ENCODE measurements around the gene ERAL1.

Gene ERAL1

DNA sequence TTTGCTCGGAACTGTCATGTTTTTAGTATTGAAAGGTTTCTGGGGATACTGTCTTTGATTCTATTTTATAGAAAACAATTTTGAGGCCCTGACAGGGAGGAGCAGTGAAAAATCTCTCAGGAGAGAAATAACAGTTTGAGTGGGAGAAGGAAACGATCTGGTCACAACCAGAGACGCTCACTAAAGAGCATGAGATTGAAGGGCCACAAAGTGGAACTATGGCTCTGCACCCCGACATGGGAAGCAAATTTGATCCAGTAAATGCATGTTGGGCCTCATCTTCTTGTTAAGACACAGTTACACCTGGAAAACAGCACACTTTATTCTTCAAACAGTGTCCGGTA lies 492 bp downstream of the ERAL1 start:
- peak overlapping the region; percentile 87 for H3K4me3 ChIP-seq (ENCODE audit: low read depth, low read length)
- TF ChIP-seq POLR2A (IDR thresholded peaks at IDR 0.05; ENCODE audit: extremely low read depth, insufficient read length) = no peak
- TF ChIP-seq, protein P1, sequence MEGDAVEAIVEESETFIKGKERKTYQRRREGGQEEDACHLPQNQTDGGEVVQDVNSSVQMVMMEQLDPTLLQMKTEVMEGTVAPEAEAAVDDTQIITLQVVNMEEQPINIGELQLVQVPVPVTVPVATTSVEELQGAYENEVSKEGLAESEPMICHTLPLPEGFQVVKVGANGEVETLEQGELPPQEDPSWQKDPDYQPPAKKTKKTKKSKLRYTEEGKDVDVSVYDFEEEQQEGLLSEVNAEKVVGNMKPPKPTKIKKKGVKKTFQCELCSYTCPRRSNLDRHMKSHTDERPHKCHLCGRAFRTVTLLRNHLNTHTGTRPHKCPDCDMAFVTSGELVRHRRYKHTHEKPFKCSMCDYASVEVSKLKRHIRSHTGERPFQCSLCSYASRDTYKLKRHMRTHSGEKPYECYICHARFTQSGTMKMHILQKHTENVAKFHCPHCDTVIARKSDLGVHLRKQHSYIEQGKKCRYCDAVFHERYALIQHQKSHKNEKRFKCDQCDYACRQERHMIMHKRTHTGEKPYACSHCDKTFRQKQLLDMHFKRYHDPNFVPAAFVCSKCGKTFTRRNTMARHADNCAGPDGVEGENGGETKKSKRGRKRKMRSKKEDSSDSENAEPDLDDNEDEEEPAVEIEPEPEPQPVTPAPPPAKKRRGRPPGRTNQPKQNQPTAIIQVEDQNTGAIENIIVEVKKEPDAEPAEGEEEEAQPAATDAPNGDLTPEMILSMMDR (IDR thresholded peaks at IDR 0.05; ENCODE audit: low read depth, low read length) = no peak
- TF ChIP-seq, protein P2, sequence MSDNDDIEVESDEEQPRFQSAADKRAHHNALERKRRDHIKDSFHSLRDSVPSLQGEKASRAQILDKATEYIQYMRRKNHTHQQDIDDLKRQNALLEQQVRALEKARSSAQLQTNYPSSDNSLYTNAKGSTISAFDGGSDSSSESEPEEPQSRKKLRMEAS (IDR thresholded peaks at IDR 0.05; ENCODE audit: low read depth, low read length) = no peak
- TF ChIP-seq MYC (IDR thresholded peaks at IDR 0.05; ENCODE audit: low read depth, low read length) = no peak
- DNase-seq (ENCODE audit: low read depth) = no peak

DNA sequence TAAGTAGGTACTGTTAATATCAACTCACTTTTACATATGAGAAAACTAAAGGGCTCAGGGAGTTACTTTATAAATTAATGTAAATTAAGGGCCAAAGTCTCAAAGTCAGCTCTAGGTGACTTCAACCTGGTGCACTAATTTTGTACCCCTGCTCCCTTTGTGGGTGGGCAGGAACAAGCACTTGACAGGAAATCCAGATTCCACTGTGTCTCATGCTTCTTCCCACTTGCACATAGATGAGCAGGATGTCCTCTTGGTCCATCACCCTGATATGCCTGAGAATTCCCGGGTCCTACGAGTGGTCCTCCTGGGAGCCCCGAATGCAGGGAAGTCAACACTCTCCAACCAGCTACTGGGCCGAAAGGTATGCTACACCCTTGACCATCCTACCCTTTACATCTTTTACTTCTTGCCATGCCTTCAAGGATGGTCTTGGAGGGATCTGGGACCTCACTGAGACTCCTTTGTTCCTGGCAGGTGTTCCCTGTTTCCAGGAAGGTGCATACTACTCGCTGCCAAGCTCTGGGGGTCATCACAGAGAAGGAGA lies 1.3 kb downstream of the ERAL1 start:
- no peak for DNase-seq (ENCODE audit: low read depth)

DNA sequence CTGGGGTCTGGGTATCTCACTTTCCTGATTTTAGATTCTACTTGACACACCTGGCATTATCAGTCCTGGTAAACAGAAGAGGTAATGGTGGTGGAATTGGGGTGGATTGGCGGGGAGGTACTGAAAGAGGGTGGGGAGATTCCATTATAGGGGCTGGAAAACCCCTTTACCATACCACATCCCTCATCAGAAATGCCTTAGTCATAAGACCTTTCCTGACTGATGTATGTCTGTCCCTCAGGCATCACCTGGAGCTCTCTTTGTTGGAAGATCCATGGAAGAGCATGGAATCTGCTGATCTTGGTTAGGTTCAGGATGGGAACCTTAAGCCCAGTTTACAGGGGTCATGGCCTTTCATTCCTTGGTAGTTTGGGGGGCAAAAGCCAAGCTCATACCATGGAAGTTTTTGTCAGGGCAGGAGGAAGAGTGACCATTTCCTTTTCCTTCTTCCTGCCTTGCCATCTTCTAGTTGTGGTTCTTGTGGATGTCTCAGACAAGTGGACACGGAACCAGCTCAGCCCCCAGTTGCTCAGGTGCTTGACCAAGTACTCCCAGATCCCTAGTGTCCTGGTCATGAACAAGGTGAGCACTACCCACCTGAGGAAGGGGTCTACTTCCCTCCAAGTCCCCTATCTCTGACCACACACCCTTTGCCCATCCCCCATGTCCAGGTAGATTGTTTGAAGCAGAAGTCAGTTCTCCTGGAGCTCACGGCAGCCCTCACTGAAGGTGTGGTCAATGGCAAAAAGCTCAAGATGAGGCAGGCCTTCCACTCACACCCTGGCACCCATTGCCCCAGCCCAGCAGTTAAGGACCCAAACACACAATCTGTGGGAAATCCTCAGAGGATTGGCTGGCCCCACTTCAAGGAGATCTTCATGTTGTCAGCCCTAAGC lies 3.3 kb downstream of the ERAL1 start:
- TF ChIP-seq, protein P2 (IDR thresholded peaks at IDR 0.05; ENCODE audit: low read depth, low read length) = no peak
- TF ChIP-seq, protein P1 (IDR thresholded peaks at IDR 0.05; ENCODE audit: low read depth, low read length) = no peak
- no peak for TF ChIP-seq MYC (IDR thresholded peaks at IDR 0.05; ENCODE audit: low read depth, low read length)
- TF ChIP-seq POLR2A (IDR thresholded peaks at IDR 0.05; ENCODE audit: extremely low read depth, insufficient read length) = no peak
- no peak overlapping the region for H3K4me3 ChIP-seq (ENCODE audit: low read depth, low read length)
- no peak for DNase-seq (ENCODE audit: low read depth)

More for the DNA sequence above, 1.3 kb downstream of the ERAL1 start:
- TF ChIP-seq POLR2A (IDR thresholded peaks at IDR 0.05; ENCODE audit: extremely low read depth, insufficient read length) (no peak), MYC (IDR thresholded peaks at IDR 0.05; ENCODE audit: low read depth, low read length) (no peak)
- TF ChIP-seq, protein P2 (IDR thresholded peaks at IDR 0.05; ENCODE audit: low read depth, low read length) = no peak
- TF ChIP-seq, protein P1 (IDR thresholded peaks at IDR 0.05; ENCODE audit: low read depth, low read length) = no peak
- H3K4me3 ChIP-seq (ENCODE audit: low read depth, low read length) = peak overlapping the region; percentile 87

DNA sequence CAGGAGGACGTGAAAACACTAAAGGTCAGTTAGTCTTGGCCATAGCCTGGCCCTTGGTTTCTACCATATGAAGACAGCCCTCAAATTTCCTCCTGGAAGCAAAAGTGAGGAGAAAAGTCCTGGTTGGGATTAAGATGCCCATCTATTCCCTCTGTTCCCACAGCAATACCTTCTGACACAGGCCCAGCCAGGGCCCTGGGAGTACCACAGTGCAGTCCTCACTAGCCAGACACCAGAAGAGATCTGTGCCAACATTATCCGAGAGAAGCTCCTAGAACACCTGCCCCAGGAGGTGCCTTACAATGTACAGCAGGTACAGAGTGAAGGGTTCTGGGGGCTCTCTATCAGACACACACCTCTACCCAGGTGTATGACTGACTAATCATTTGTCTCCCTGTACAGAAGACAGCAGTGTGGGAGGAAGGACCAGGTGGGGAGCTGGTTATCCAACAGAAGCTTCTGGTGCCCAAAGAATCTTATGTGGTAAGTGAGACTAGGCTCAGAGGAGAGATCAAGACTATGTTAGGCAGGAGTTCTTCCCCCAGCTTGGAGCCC lies 4.1 kb downstream of the ERAL1 start:
- no peak for DNase-seq (ENCODE audit: low read depth)
- TF ChIP-seq POLR2A (IDR thresholded peaks at IDR 0.05; ENCODE audit: extremely low read depth, insufficient read length) = no peak
- TF ChIP-seq, protein P1 (IDR thresholded peaks at IDR 0.05; ENCODE audit: low read depth, low read length) = no peak
- TF ChIP-seq MYC (IDR thresholded peaks at IDR 0.05; ENCODE audit: low read depth, low read length) = no peak
- TF ChIP-seq, protein P2 (IDR thresholded peaks at IDR 0.05; ENCODE audit: low read depth, low read length) = no peak
- H3K4me3 ChIP-seq (ENCODE audit: low read depth, low read length) = no peak overlapping the region

DNA sequence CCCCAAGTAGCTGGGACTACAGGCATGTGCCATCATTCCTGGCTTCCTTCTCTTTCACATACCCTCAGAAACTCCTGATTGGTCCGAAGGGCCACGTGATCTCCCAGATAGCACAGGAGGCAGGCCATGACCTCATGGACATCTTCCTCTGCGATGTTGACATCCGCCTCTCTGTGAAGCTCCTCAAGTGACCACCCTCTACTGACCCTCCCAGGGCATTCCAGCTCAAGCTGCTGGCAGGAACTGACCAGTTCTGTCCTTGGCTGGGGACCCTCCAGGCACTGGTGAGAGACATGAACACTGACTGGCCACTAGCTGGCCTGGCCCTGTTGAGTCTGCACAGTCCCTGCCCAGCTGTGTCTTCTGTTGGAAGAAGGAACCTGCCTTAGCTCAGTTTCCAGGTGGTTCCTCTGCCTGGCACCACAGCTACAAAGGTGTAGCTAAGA lies 5.6 kb downstream of the ERAL1 start:
- DNase-seq (ENCODE audit: low read depth) = no peak
- H3K4me3 ChIP-seq (ENCODE audit: low read depth, low read length) = no peak overlapping the region
- no peak for TF ChIP-seq POLR2A (IDR thresholded peaks at IDR 0.05; ENCODE audit: extremely low read depth, insufficient read length)
- TF ChIP-seq MYC (IDR thresholded peaks at IDR 0.05; ENCODE audit: low read depth, low read length) = no peak
- TF ChIP-seq, protein P2 (IDR thresholded peaks at IDR 0.05; ENCODE audit: low read depth, low read length) = no peak
- TF ChIP-seq, protein P1 (IDR thresholded peaks at IDR 0.05; ENCODE audit: low read depth, low read length) = no peak

All from NB4 (cell line).